HT-29 (cell line): ENCODE data around the gene ABCB11. TPM values are rescaled to one million over a fixed set of nuclear protein-coding genes. Genes with fewer than 3 reads are reported as not detected.

Experiments used
- DNase-seq: peaks from one replicate; pipeline ENCODE4 v3.0.0-alpha.2; 2015; ENCODE audit warnings: low spot score
- total RNA-seq: library from RNA; depleted of rRNA; stranded (reverse); fragments of >200 nt; shearing (Covaris generic); gene quantifications from 2 replicates; pipeline ENCODE4 v1.2.3, GENCODE V29; 2014

The ABCB11 gene
- total RNA-seq, 1 experiment from 2014 or later, result not detected

GRCh38 chr2:169007941-169008340, 23.2 kb downstream of the ABCB11 start:
- no peak for DNase-seq

GRCh38 chr2:169007356-169007755, 23.8 kb downstream of the ABCB11 start:
- no peak for DNase-seq

- DNase-seq, result no peak
These were observed 24.5 kb downstream of the ABCB11 start for GRCh38 chr2:169006665-169007064.

- no peak for DNase-seq
These were observed 25.1 kb downstream of the ABCB11 start for GRCh38 chr2:169005994-169006393.

- no peak for DNase-seq
These were observed 26.0 kb downstream of the ABCB11 start for GRCh38 chr2:169005080-169005598.

- no peak for DNase-seq
These were observed 28.9 kb downstream of the ABCB11 start for GRCh38 chr2:169002161-169002738.

- DNase-seq, result no peak
These were observed 29.9 kb downstream of the ABCB11 start for GRCh38 chr2:169001116-169001815.

GRCh38 chr2:168999668-169000213, 31.4 kb downstream of the ABCB11 start:
- no peak for DNase-seq

- no peak for DNase-seq
These were observed 32.4 kb downstream of the ABCB11 start for GRCh38 chr2:168998609-168999211.

GRCh38 chr2:168997794-168998193, 33.3 kb downstream of the ABCB11 start:
- DNase-seq, result no peak

- DNase-seq, result no peak
These were observed 34.0 kb downstream of the ABCB11 start for GRCh38 chr2:168997118-168997521.

- no peak for DNase-seq
These were observed 35.4 kb downstream of the ABCB11 start for GRCh38 chr2:168995744-168996143.

GRCh38 chr2:168993538-168993937, 37.6 kb downstream of the ABCB11 start:
- DNase-seq, result no peak

- DNase-seq, result no peak
These were observed 38.4 kb downstream of the ABCB11 start for GRCh38 chr2:168992591-168993349.

GRCh38 chr2:168992026-168992425, 39.1 kb downstream of the ABCB11 start:
- no peak for DNase-seq

GRCh38 chr2:168988755-168989154, 42.4 kb downstream of the ABCB11 start:
- no peak for DNase-seq

- DNase-seq, result no peak
These were observed 44.7 kb downstream of the ABCB11 start for GRCh38 chr2:168986398-168986943.

- DNase-seq, result no peak
These were observed 49.5 kb downstream of the ABCB11 start for GRCh38 chr2:168981651-168982050.

GRCh38 chr2:168978461-168978861, 52.7 kb downstream of the ABCB11 start:
- peak; percentile 72 for DNase-seq

- no peak for DNase-seq
These were observed 53.5 kb downstream of the ABCB11 start for GRCh38 chr2:168977608-168978007.

- DNase-seq, result no peak
These were observed 55.0 kb downstream of the ABCB11 start for GRCh38 chr2:168976034-168976654.
